Erythroblast (primary cell): ENCODE results near the gene ATOX1.

Source experiments
- GATA1 ChIP-seq: IDR thresholded peaks from 2 replicates; pipeline ENCODE4 v1.6.1; 2011; ENCODE audit warnings: low read depth, mild to moderate bottlenecking, control low read depth, low read length, moderate library complexity
- POLR2A ChIP-seq: IDR thresholded peaks from 2 replicates; pipeline ENCODE4 v1.6.1; 2011; ENCODE audit warnings: mild to moderate bottlenecking, low read length

DNA sequence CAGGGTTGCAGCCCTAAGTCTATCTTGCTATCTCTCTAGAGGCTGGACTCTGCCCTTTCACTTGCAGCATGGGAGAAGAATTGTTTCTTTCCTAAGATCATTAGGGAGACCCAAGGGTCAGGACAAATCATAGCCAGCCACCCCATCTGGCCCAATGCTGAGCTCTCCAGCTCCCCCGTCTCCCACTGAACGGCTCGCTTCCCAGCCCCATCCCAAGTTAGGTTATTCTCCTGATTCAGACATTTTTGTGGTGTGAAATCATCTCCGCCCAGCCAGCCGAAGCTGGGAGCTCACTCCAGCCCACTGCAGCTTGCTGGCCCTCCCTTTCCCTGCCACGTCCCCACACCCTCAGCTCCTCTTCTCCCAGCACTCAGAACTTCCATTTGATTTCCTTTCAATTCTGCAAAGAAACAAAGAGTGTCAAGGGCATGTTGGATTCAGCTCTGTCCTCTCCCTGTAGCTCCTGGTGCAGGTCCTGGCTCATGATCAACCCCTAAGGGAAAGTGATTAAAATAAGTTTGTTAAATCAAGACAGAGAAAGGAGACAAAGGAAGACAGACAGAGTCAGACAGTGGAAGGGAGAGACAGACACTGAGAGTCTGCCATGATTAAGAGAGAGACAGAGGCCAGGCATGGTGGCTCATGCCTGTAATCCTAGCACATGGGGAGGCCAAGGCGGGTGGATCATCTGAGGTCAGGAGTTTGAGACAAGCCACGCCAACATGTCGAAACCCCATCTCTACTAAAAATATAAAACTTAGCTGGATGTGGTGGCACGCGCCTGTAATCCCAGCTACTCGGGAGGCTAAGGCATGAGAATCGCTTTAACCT lies 59.1 kb downstream of the ATOX1 start:
- TF ChIP-seq POLR2A, result no peak
- TF ChIP-seq GATA1, result no peak
